ENCODE data around the gene CTCFL.
"Not testable (repeated sequence)": the region's sequence is repeated elsewhere in the genome, so short reads cannot be mapped to it uniquely, and the experiment has no call there.

The CTCFL gene

GRCh38 chr20:57509665-57510237, 15.2 kb downstream of the CTCFL start:
- no peak for DNase-seq (ENCODE audit: low read depth in 2 of 3, low spot score in 1 of 3)

- no peak for DNase-seq (ENCODE audit: low read depth in 2 of 3, low spot score in 1 of 3)
Observed at GRCh38 chr20:57508831-57509230, 16.1 kb downstream of the CTCFL start.

- DNase-seq (ENCODE audit: low read depth in 2 of 3, low spot score in 1 of 3) = no peak
Observed at GRCh38 chr20:57508381-57508780, 16.6 kb downstream of the CTCFL start.

- DNase-seq (ENCODE audit: low read depth in 2 of 3, low spot score in 1 of 3) = no peak
Observed at GRCh38 chr20:57507477-57507876, 17.5 kb downstream of the CTCFL start.

- no peak for DNase-seq (ENCODE audit: low read depth in 2 of 3, low spot score in 1 of 3)
Observed at GRCh38 chr20:57505979-57506378, 19.0 kb downstream of the CTCFL start.

- DNase-seq (ENCODE audit: low read depth in 2 of 3, low spot score in 1 of 3) = no peak
Observed at GRCh38 chr20:57504411-57504810, 20.5 kb downstream of the CTCFL start.

- no peak for DNase-seq (ENCODE audit: low read depth in 2 of 3, low spot score in 1 of 3)
Observed at GRCh38 chr20:57503035-57503658, 21.8 kb downstream of the CTCFL start.

- no peak for DNase-seq (ENCODE audit: low read depth in 2 of 3, low spot score in 1 of 3)
Observed at GRCh38 chr20:57502336-57502700, 22.6 kb downstream of the CTCFL start.

GRCh38 chr20:57501461-57502335, 23.2 kb downstream of the CTCFL start:
- no peak for DNase-seq (ENCODE audit: low read depth in 2 of 3, low spot score in 1 of 3)

- DNase-seq (ENCODE audit: low read depth in 2 of 3, low spot score in 1 of 3) = no peak
Observed at GRCh38 chr20:57500962-57501361, 24.0 kb downstream of the CTCFL start.

GRCh38 chr20:57500235-57500634, 24.7 kb downstream of the CTCFL start:
- DNase-seq (ENCODE audit: low read depth in 2 of 3, low spot score in 1 of 3) = no peak

- no peak for DNase-seq (ENCODE audit: low read depth in 2 of 3, low spot score in 1 of 3)
Observed at GRCh38 chr20:57499676-57500075, 25.3 kb downstream of the CTCFL start.

GRCh38 chr20:57498425-57499400, 26.2 kb downstream of the CTCFL start:
- DNase-seq (ENCODE audit: low read depth in 2 of 3, low spot score in 1 of 3) = peak in 2 of 3 donors; percentile 15 to 35

- DNase-seq (ENCODE audit: low read depth in 2 of 3, low spot score in 1 of 3) = no peak
Observed at GRCh38 chr20:57496592-57496991, 28.3 kb downstream of the CTCFL start.

- DNase-seq (ENCODE audit: low read depth in 2 of 3, low spot score in 1 of 3) = no peak
Observed at GRCh38 chr20:57495978-57496377, 29.0 kb downstream of the CTCFL start.

GRCh38 chr20:57493091-57493615, 31.8 kb downstream of the CTCFL start:
- DNase-seq (ENCODE audit: low read depth in 2 of 3, low spot score in 1 of 3) = no peak

- DNase-seq (ENCODE audit: low read depth in 2 of 3, low spot score in 1 of 3) = no peak
Observed at GRCh38 chr20:57491373-57491772, 33.6 kb downstream of the CTCFL start.

- DNase-seq (ENCODE audit: low read depth in 2 of 3, low spot score in 1 of 3) = not testable (repeated sequence)
Observed at GRCh38 chr20:57488277-57488676, 36.7 kb downstream of the CTCFL start.

GRCh38 chr20:57485770-57486169, 39.2 kb downstream of the CTCFL start:
- DNase-seq (ENCODE audit: low read depth in 2 of 3, low spot score in 1 of 3) = no peak

GRCh38 chr20:57484772-57485171, 40.2 kb downstream of the CTCFL start:
- no peak for DNase-seq (ENCODE audit: low read depth in 2 of 3, low spot score in 1 of 3)
